A673 (cell line): ENCODE measurements around the gene SHISA3. TPM values are rescaled to one million over a fixed set of nuclear protein-coding genes. Genes with fewer than 3 reads are reported as not detected.

Source experiments
- BruUV-seq: library from RNA; stranded (reverse); fragments of 400-500 nt; replicated peaks from 2 replicates; lab custom pipeline; 2021; lab: Mats Ljungman, UMichigan
- CTCF ChIA-PET: fragments of 300-600 bp; sonication (Branson Sonifier 250); formaldehyde crosslinking; loops from one replicate; lab custom pipeline; 2022; ENCODE audit warnings: antibody characterized with exemption; lab: Charles Lee
- POLR2A ChIA-PET: fragments of 300-600 bp; sonication (Branson Sonifier 250); formaldehyde crosslinking; loops from one replicate; lab custom pipeline; 2022; ENCODE audit warnings: antibody characterized with exemption; ENCODE audit not compliant: low non-redundant PET; lab: Charles Lee
- DNase-seq: peaks from one replicate; pipeline ENCODE4 v3.0.0-alpha.2; 2015; ENCODE audit warnings: low spot score
- H3K27ac ChIP-seq: fragments of 200-600 bp; sonication (generic); 2 replicates; pipeline ENCODE4 v1.5.1; 2016; ENCODE audit warnings: mixed run types, low read depth, mild to moderate bottlenecking, mixed read lengths, antibody characterized with exemption, low read length; ENCODE audit not compliant: poor library complexity, severe bottlenecking
- H3K27me3 ChIP-seq: fragments of 200-600 bp; sonication (generic); replicated peaks from 2 replicates; pipeline ENCODE4 v1.6.1; 2017; ENCODE audit warnings: mixed run types, low read depth, mild to moderate bottlenecking, mixed read lengths, antibody characterized with exemption, low read length; ENCODE audit not compliant: insufficient read depth, poor library complexity
- H3K36me3 ChIP-seq: fragments of 200-600 bp; sonication (generic); 2 replicates; pipeline ENCODE4 v1.6.1; 2016; ENCODE audit warnings: mixed run types, mild to moderate bottlenecking, mixed read lengths, antibody characterized with exemption, low read length; ENCODE audit not compliant: insufficient read depth, poor library complexity, severe bottlenecking
- H3K4me1 ChIP-seq: fragments of 200-600 bp; sonication (generic); 2 replicates; pipeline ENCODE4 v1.6.1; 2017; ENCODE audit warnings: mixed run types, mild to moderate bottlenecking, mixed read lengths, antibody characterized with exemption, low read length; ENCODE audit not compliant: insufficient read depth, poor library complexity, severe bottlenecking
- H3K4me3 ChIP-seq: fragments of 200-600 bp; sonication (generic); 2 replicates; pipeline ENCODE4 v1.5.1; 2016; ENCODE audit warnings: low read depth, mixed run types, mild to moderate bottlenecking, mixed read lengths, low read length; ENCODE audit not compliant: poor library complexity, severe bottlenecking
- H3K9me3 ChIP-seq: fragments of 200-600 bp; sonication (generic); 2 replicates; pipeline ENCODE4 v1.6.1; 2016; ENCODE audit warnings: mixed run types, low read depth, mild to moderate bottlenecking, mixed read lengths, antibody characterized with exemption, low read length; ENCODE audit not compliant: poor library complexity, severe bottlenecking
- EZH2 ChIP-seq: fragments of 200-600 bp; sonication (generic); IDR thresholded peaks from 2 replicates; pipeline ENCODE4 v1.6.1; 2017; ENCODE audit warnings: borderline replicate concordance, low read depth, mild to moderate bottlenecking, mixed read lengths, antibody characterized with exemption, low read length; ENCODE audit not compliant: poor library complexity, severe bottlenecking
- intact Hi-C: fragments of 100-400 bp; cut with micrococcal nuclease; formaldehyde crosslinking; loops from one replicate; pipeline ENCODE4 v1.10.0; 2022; ENCODE audit not compliant: unreplicated experiment
- total RNA-seq: library from RNA; stranded (reverse); gene quantifications from 2 replicates; pipeline ENCODE4 v1.2.3, GENCODE V29; 2021
- TF ChIP-seq, protein P1 (sequence below): fragments of 300-800, 200-600 bp; sonication (generic); conservative IDR thresholded peaks from 2 replicates; pipeline ENCODE4 v1.5.1; 2017; ENCODE audit warnings: low read depth, mild to moderate bottlenecking, antibody characterized with exemption, low read length, moderate library complexity, mixed read lengths

The SHISA3 gene
- total RNA-seq, 1 experiment from 2014 or later, result 0.39 TPM

DNA sequence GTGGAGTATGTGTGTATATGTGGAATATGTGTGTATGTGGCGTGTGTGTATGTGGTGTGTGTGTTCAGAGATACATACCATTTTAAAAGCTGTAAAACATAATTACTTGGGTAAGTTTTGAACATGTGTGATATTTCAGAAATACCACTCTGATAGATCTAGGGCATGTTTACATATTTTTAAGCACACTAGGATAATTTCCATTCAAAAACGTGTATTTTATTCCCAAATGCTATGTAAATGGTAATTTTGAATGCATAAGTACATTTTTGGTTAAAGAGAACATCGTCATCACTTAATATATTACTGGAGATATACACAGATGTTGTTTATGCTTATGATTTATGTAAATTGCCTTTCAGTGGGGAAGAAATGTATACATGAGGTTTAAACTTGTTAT is 34.7 kb upstream of the SHISA3 start:
- Histone ChIP-seq H3K9me3 (no peaks in the 10 kb centered on the region), H3K27ac (no peak overlapping the region), H3K4me1 (no peaks in the 10 kb centered on the region), H3K4me3 (no peak overlapping the region), H3K36me3 (no peaks in the 10 kb centered on the region), H3K27me3 (peaks cover 4% of the 10 kb centered on the region)
- no TSS peak for BruUV-seq
- ChIA-PET POLR2A (no interaction called here), CTCF (no interaction called here)
- DNase-seq, result no peak
- no peak for TF ChIP-seq EZH2
- TF ChIP-seq, protein P1, sequence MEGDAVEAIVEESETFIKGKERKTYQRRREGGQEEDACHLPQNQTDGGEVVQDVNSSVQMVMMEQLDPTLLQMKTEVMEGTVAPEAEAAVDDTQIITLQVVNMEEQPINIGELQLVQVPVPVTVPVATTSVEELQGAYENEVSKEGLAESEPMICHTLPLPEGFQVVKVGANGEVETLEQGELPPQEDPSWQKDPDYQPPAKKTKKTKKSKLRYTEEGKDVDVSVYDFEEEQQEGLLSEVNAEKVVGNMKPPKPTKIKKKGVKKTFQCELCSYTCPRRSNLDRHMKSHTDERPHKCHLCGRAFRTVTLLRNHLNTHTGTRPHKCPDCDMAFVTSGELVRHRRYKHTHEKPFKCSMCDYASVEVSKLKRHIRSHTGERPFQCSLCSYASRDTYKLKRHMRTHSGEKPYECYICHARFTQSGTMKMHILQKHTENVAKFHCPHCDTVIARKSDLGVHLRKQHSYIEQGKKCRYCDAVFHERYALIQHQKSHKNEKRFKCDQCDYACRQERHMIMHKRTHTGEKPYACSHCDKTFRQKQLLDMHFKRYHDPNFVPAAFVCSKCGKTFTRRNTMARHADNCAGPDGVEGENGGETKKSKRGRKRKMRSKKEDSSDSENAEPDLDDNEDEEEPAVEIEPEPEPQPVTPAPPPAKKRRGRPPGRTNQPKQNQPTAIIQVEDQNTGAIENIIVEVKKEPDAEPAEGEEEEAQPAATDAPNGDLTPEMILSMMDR, result no peak
- intact Hi-C loops, result no loop called here

DNA sequence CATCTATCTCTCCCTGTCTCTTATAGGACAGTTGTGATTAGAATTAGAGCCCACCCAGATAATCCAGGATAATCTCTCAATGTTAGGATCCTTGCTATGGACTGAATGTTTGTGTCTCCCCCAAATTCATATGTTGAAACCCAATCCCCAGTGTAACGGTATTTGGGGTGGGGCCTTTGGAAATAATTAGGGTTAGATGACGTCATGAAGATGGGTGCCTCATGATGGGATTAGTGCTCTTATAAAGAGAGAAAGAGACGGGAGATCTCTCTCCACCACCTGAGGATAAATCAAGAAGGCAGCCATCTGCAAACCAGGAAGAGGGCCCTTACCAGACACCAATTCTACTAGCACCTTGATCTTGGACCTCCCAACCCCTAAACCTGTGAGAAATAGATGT is 33.7 kb upstream of the SHISA3 start:
- H3K9me3 ChIP-seq, result no peaks in the 10 kb centered on the region
- no peak for TF ChIP-seq EZH2
- TF ChIP-seq, protein P1, result no peak
- no peaks in the 10 kb centered on the region for H3K4me1 ChIP-seq
- CTCF ChIA-PET, result no interaction called here
- H3K27ac ChIP-seq, result no peak overlapping the region
- no peak for DNase-seq
- intact Hi-C loops, result no loop called here
- peaks cover 4% of the 10 kb centered on the region for H3K27me3 ChIP-seq
- BruUV-seq, result no TSS peak
- POLR2A ChIA-PET, result no interaction called here
- no peak overlapping the region for H3K4me3 ChIP-seq
- H3K36me3 ChIP-seq, result no peaks in the 10 kb centered on the region

DNA sequence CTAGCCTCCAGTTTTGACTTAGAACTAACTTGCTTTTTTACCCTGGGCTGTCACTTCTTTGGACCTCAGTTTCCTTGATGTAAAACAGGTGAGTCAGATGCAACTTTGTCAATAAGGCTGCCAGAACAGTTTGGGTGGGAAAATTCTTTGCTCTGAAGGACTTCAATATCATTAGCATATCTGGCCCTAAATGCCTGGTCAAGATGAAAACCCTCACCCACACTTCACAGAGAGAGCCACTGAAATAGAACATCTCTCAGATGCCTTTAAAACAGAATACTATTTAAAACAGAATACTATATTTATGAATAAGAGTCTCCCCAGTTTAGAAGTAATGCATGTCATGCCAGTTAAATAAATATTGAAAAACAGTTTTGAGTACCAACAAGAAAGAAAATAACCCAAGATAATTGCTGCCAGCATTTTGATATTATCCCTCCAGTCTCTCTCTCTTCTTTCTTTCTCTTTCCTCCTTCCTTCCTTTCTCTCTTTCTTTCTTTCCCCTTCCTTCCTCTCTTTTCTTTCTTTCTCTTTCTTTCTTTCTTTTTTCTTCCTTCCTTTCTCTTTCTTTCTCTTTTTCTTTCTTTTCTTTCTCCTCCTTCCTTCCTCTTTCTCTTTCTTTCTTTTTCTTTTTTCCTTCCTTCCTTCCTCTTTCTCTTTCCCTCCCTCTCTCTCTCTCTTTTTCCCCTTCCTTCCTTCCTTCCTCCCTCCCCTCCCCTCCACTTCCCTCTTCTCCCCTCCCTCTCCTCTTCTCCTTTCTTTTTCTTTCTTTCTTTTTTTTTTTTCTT is 32.8 kb upstream of the SHISA3 start:
- no peak for DNase-seq
- no peaks in the 10 kb centered on the region for H3K4me1 ChIP-seq
- H3K27ac ChIP-seq, result no peak overlapping the region
- intact Hi-C loops, result no loop called here
- BruUV-seq, result no TSS peak
- no peak for TF ChIP-seq EZH2
- TF ChIP-seq, protein P1, result no peak
- peaks cover 2% of the 10 kb centered on the region for H3K27me3 ChIP-seq
- ChIA-PET CTCF (no interaction called here), POLR2A (no interaction called here)
- H3K9me3 ChIP-seq, result no peaks in the 10 kb centered on the region
- H3K36me3 ChIP-seq, result no peaks in the 10 kb centered on the region
- no peak overlapping the region for H3K4me3 ChIP-seq
